Activated T-cell treated with anti-CD3 and anti-CD28 coated beads, Interleukin-2, amount 50 U/mL, for 4 hours (primary cell): ENCODE data around the gene THSD4. TPM values are rescaled to one million over a fixed set of nuclear protein-coding genes. Genes with fewer than 3 reads are reported as not detected.

Experiments
- ATAC-seq, 2 donors: fragments of 200-7000 bp; cut with Tn5 transposase; one replicate each; pipeline ENCODE4 v1.10.0; 2021
- DNase-seq: peaks from one replicate; pipeline ENCODE4 v3.0.0-alpha.2; 2020
- H3K27me3 Mint-ChIP-seq: one replicate; pipeline ENCODE4 v1.8.0; 2021; ENCODE audit warnings: low read depth, mixed read lengths
- H3K36me3 Mint-ChIP-seq: one replicate; pipeline ENCODE4 v1.8.0; 2022; ENCODE audit warnings: mixed read lengths; ENCODE audit not compliant: insufficient read depth
- H3K4me1 Mint-ChIP-seq: one replicate; pipeline ENCODE4 v1.8.0; 2021; ENCODE audit warnings: low read depth, mixed read lengths
- H3K4me3 Mint-ChIP-seq: one replicate; pipeline ENCODE4 v1.8.0; 2021; ENCODE audit warnings: mild to moderate bottlenecking, moderate library complexity, mixed read lengths
- H3K9me3 Mint-ChIP-seq: one replicate; pipeline ENCODE4 v1.8.0; 2021; ENCODE audit warnings: mixed read lengths
- total RNA-seq, 3 donors: library from RNA; stranded (reverse); gene quantifications; one replicate each; pipeline ENCODE4 v1.2.1, GENCODE V29; 2021

The THSD4 gene
- total RNA-seq, 3 donors from 2014 or later: 0.08 to 0.16 (median 0.11) TPM

DNA sequence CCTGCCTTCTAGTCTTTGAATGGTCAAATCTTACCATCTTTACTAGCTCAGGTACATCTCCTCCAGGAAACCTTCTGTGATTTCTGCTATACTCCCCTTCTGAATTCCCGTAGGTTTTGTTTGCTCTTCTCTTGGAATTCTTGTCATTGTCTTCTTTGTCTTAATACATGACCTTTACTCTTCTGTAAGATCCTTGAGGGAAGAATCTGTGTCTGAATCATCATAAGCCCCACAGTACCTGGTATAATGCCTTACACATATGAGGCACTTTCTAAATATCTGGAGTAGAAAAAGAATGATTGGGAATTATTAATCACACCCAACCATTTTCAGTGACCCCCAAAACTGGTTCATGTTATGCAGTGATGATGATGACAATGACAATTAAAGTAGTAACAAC lies 485.0 kb downstream of the THSD4 start:
- no peak for DNase-seq
- H3K4me3 Mint-ChIP-seq: no peak overlapping the region
- H3K9me3 Mint-ChIP-seq: peaks cover 6% of the 10 kb centered on the region
- H3K36me3 Mint-ChIP-seq: no peaks in the 10 kb centered on the region
- no peaks in the 10 kb centered on the region for H3K4me1 Mint-ChIP-seq
- ATAC-seq: no peak
- H3K27me3 Mint-ChIP-seq: peaks cover 13% of the 10 kb centered on the region

DNA sequence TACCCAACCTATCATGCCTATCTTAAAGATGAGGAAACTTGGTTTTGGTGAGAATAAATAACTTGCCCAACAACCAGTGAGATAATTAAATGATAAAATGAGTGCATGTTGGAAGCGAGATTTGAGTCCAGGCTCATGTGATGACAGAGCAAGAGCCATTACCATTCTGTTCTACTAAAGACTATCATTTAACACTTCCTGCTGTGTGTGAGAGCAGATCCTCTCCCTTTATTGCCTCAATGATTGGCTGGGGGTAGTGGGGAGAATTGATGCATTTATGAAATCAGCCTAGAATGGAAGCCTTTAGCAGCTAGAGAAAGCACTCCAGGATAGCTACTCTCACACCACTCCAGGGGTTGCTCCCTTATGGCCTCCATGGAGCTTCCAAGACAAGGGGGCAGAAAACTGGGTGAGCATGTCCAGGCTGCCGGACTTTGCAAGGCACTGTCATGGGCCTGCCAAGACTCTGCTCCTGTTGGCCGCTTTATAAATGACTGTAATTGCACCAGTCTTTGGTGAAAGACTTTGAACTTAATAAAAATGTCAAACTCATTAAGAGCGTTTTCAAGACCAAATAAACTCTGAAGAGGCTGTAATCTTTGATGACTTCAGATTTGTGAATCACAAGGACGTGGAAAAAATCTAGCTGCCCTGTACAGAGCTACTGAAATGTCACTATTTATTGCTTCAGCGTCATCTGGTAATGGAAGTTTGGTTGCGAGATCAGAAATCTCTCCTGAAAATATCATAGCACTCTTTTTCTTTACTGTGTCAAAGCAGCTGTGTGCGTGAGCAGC lies 486.0 kb downstream of the THSD4 start:
- Mint-ChIP-seq H3K4me1 (no peaks in the 10 kb centered on the region), H3K9me3 (peaks cover 11% of the 10 kb centered on the region), H3K4me3 (no peak overlapping the region), H3K36me3 (no peaks in the 10 kb centered on the region), H3K27me3 (peaks cover 15% of the 10 kb centered on the region)
- DNase-seq (no peak), ATAC-seq (no peak)

DNA sequence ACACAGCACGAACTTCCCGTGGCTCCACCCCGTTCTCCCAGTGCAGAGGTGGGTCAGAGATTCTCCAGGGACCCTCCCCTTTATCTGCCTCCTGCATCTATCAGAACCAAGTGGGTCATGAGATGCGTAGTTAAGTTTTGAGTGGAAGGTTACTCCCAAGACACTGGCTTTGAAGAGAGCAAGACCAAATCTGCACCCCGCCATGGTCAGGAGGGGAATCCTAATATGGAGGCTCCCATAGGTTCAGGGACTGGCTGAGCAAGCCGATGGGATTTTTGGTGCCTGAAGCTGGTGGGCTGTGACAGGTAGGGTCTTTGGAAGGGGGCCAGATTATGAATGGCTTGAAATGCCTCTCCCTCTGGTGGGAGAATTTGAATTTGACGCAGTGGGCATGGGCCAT lies 488.1 kb downstream of the THSD4 start:
- Mint-ChIP-seq H3K4me1 (no peaks in the 10 kb centered on the region), H3K27me3 (peaks cover 24% of the 10 kb centered on the region), H3K9me3 (peaks cover 11% of the 10 kb centered on the region), H3K4me3 (no peak overlapping the region), H3K36me3 (no peaks in the 10 kb centered on the region)
- DNase-seq (no peak), ATAC-seq (no peak)

DNA sequence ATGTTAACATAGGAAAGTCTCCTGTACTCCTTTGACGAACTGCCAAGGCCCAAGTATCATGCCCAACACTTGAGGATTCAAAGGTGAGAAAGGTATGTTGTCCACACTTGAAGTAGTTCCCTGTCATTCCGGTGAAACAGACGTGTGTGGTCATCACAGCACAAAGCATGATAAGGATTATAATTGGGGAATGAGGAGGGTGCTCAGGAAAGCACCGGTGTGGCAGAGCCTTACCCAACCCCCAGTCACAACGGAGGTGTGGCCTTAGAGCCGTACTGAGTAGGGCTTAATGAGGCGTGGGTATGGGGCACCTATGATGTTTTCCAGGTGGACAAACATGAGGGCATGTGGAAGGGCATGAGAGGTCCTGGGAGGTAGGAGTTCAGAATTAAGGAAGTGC lies 492.1 kb downstream of the THSD4 start:
- peaks cover 15% of the 10 kb centered on the region for H3K27me3 Mint-ChIP-seq
- no peaks in the 10 kb centered on the region for H3K36me3 Mint-ChIP-seq
- H3K9me3 Mint-ChIP-seq: peaks cover 11% of the 10 kb centered on the region
- ATAC-seq: no peak
- no peak overlapping the region for H3K4me3 Mint-ChIP-seq
- no peak for DNase-seq
- H3K4me1 Mint-ChIP-seq: no peaks in the 10 kb centered on the region

DNA sequence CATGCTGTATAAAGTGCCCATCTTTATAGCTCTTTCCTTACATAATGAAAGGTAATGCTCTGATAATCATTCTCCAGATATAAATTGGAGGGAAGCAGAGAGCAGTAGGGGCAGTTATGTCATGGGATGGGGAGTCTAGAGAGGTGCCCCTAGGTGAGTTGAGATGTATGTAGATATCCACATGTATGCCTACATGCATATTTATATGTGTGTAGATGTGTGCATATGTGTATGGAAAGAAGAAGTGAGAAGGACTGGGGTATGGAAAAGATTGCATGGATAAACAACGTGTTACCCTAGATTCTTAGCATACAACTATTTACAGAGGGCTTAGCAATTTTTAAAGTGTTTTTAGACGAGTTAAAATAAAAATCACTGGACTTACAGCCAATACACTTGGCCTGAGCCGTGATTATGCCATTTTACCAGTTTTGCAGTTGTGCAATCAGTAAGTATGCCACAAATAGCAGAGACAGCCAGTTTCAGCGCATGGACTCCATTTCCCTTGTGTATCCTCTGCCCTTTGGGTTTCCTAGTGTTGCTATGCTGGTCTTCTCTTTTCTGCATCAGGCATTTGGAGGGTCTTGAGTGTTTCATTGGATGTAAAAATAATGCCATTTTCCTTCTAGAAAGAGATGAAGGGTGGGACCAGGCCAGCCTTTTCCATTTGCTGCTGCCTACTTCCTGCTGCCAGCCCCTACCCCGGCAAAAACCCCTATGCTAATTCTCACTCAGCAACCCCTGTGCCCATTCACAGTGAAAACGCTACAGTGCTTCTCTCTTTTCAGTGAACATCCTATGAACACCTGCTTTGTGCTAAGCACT lies 495.7 kb downstream of the THSD4 start:
- no peaks in the 10 kb centered on the region for H3K4me1 Mint-ChIP-seq
- H3K27me3 Mint-ChIP-seq: peaks cover 23% of the 10 kb centered on the region
- H3K9me3 Mint-ChIP-seq: no peaks in the 10 kb centered on the region
- H3K4me3 Mint-ChIP-seq: no peak overlapping the region
- DNase-seq (no peak), ATAC-seq (no peak)
- no peaks in the 10 kb centered on the region for H3K36me3 Mint-ChIP-seq

DNA sequence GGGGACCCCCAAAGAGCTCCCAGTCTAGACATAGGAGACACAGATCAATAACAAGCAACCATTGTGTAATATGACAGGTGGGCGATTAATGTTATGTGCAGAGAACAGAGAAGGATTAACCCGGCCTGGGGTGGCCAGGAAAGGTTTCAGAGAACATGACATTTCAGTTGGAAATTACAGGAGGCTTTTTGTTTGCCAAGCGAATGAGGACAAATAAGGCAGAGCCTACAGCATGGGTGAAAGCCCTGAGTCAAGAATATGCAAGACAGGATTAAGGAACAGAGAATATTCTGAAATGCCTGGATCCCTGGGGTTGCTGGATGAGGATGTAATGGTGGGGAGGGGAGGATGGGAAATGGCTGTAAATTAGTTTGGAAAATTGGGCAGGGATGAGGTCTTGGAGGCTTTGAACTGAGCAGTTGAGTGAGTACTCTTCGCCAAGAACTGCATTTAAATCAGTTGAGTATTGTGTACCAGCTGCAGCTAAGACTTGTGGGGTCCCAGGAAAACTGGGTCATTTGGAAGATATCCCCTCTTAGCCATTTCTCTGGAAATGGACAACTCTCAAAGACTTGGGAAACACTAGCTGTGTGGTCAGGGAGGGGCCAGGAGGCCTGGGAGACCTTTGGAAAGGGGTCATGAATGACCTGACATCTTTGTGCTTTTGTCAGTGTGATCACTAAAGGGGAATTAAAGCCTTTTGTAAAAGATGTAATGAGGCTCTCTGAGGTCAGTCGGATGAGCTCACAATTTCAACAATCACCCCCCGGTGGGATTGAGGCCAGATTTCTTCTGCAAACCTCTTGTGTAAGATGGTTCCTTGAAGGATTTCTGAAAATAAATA lies 496.5 kb downstream of the THSD4 start:
- ATAC-seq (no peak), DNase-seq (no peak)
- Mint-ChIP-seq H3K4me1 (no peaks in the 10 kb centered on the region), H3K36me3 (no peaks in the 10 kb centered on the region), H3K9me3 (no peaks in the 10 kb centered on the region), H3K4me3 (no peak overlapping the region), H3K27me3 (peaks cover 23% of the 10 kb centered on the region)

DNA sequence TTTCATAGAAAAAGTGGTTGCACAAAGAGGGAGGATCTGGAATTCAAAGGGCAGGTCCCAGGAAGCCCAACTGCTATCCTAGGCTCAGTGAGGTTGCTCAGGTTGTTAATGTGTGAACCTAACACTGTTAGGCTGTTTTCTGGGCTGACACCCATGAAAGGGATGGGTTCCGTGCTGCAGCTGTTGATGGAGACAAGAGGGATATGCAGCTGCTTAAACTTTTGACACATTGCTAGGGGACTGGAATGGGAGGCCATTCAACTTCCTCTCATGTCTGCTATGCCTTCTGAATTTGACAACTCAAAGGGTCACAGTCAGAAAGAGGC lies 497.1 kb downstream of the THSD4 start:
- no peaks in the 10 kb centered on the region for H3K36me3 Mint-ChIP-seq
- H3K4me3 Mint-ChIP-seq: no peak overlapping the region
- ATAC-seq (no peak), DNase-seq (no peak)
- H3K27me3 Mint-ChIP-seq: peaks cover 17% of the 10 kb centered on the region
- H3K9me3 Mint-ChIP-seq: no peaks in the 10 kb centered on the region
- no peaks in the 10 kb centered on the region for H3K4me1 Mint-ChIP-seq

DNA sequence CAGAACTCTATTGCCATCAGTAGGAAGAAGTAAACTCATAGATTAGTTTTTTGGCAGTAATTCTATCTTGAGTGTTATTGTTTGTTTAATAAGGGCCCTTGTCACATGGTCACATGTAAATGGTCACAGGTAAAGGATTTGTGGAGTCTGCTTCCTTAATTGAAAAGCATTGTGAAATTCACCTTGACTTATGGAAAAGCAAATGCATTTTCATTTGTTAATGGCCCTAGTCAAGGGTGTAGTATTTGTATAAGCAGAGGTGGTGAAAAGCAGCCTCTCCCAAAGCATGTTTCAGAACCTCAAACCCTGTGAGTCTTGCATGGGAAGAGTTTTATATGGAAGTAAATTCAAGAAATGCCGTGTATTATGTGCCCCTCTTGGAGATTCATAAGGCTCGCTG lies 497.6 kb downstream of the THSD4 start:
- no peak for DNase-seq
- Mint-ChIP-seq H3K9me3 (no peaks in the 10 kb centered on the region), H3K4me3 (no peak overlapping the region), H3K27me3 (peaks cover 13% of the 10 kb centered on the region), H3K4me1 (no peaks in the 10 kb centered on the region), H3K36me3 (no peaks in the 10 kb centered on the region)
- no peak for ATAC-seq

DNA sequence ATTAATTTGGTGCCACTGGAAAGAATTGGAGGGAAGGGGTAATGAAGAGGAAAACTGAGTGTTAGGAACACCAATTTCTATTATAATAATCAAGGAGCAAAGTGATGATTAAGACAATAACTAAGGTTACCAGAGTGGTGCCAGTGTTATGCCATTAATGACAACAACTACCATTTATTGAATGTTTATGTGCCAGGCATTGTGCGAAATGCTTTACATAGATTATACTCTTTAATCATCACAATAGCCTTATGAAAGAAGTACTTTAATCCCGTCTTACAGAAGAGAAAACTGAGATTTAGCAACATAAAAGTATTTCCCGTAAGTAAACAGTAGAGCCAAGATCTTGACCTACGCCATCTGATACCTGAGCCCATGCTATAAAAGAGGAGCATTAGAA lies 507.8 kb downstream of the THSD4 start:
- Mint-ChIP-seq H3K4me1 (no peaks in the 10 kb centered on the region), H3K27me3 (peaks cover 16% of the 10 kb centered on the region), H3K36me3 (no peaks in the 10 kb centered on the region), H3K4me3 (no peak overlapping the region), H3K9me3 (no peaks in the 10 kb centered on the region)
- DNase-seq (no peak), ATAC-seq (no peak)

DNA sequence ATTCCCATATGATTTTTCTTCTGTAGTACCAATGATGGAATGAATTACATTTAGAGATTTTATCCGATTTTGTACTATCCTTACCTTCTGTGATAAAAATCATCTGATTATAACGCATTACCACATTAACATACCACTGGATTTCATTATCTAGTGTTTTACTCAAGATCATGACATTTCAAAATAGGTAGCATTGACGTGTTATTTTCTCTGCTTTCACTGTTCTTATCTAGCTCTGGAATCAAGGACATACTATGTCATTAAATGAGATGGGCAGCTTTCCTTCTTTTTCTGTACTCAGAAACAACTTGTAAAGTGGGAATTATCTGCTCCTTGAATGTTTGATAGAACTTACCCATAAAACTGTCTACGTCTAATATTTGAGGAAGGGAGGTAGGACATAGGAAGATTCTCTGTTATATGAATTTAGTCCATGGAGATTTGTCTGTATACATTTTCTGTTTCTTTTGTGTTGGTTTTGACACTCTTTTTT lies 511.4 kb downstream of the THSD4 start:
- Mint-ChIP-seq H3K27me3 (peaks cover 15% of the 10 kb centered on the region), H3K36me3 (no peaks in the 10 kb centered on the region), H3K9me3 (no peaks in the 10 kb centered on the region), H3K4me3 (no peak overlapping the region), H3K4me1 (no peaks in the 10 kb centered on the region)
- DNase-seq: no peak
- no peak for ATAC-seq

DNA sequence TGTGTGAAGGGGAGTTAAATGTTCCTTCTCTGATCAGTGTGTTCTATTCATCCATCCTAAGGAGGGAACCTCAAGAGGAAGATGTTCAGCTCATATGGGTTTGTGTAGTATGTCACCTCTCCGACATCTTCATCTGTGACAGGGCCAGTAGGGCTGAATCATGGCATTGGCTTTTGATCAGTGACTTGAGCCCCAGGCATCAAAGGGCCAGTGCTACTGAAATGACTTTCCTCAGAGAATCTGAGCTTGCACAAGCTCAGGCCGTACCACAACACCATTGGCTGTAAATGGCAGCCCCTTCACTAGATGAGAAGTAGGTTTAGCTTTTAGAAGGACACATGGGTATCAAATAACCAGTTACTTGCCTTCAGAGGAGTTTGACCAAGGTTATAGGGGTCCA lies 511.9 kb downstream of the THSD4 start:
- ATAC-seq (no peak), DNase-seq (no peak)
- Mint-ChIP-seq H3K4me1 (no peaks in the 10 kb centered on the region), H3K4me3 (no peak overlapping the region), H3K36me3 (no peaks in the 10 kb centered on the region), H3K27me3 (peaks cover 17% of the 10 kb centered on the region), H3K9me3 (no peaks in the 10 kb centered on the region)

DNA sequence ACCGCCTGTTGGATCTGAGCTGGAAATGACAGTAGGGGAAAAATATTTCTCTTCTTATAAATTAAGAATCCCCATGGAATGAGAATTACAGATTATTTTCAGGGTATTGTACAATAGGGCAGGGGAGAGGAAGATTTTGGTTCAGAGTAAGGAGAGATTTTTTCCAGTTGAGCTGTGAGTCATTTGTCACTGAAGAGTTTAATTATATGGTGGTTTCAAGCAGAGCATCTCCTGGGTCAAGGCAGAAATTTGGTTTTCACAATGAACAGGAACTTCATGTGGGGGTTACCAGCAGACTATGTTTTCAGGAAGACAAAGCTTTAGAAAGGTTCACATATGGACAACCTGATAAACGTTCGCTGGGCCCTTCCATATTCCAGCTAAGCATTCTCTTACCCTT lies 512.3 kb downstream of the THSD4 start:
- ATAC-seq (no peak), DNase-seq (no peak)
- no peaks in the 10 kb centered on the region for H3K36me3 Mint-ChIP-seq
- no peak overlapping the region for H3K4me3 Mint-ChIP-seq
- H3K9me3 Mint-ChIP-seq: no peaks in the 10 kb centered on the region
- H3K27me3 Mint-ChIP-seq: peaks cover 19% of the 10 kb centered on the region
- H3K4me1 Mint-ChIP-seq: no peaks in the 10 kb centered on the region

DNA sequence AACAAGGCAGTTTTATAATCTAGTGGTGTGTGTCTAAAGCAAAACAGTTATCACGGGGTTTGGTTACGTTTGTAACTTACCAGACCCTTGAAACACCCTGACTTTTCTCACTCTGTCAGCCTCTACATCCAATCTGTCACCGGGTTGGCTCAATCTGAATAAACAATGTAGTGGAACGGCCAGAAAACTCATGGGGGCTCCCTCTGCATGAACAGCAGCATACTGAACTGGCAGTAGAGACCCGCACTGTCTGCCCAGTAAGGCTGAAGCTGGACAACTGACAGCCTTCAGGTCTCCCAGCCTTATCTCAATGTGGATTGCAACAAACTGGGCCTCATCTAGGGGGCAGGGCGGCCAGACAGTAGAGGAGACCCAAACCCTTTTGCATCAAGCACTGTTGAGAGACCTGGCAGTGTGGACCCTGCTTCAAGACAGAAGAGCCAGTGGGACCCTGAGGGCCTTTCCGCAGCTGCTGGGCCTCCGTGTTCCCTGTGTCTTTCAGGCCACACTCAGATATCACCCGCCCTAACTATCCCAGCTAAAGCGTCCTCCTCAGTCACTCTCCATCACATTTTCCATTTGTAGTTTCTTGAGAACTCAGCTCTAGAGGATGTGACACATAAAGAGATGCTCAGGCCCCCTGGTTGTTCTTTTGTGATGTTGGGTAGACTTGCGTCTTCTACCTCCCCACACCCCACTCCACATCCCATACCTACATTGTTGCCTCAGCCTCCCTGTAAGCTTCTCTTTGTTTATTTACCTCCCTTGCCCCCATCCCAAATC lies 513.9 kb downstream of the THSD4 start:
- Mint-ChIP-seq H3K36me3 (no peaks in the 10 kb centered on the region), H3K27me3 (peaks cover 15% of the 10 kb centered on the region), H3K9me3 (no peaks in the 10 kb centered on the region), H3K4me3 (no peak overlapping the region), H3K4me1 (no peaks in the 10 kb centered on the region)
- DNase-seq (no peak), ATAC-seq (no peak)
